Loucy (cell line): Measurements from ENCODE around the gene C10orf71.

Experiments
- EZH2phosphoT487 ChIP-seq: fragments of 200-600 bp; IDR thresholded peaks from 2 replicates; pipeline ENCODE4 v1.6.1; 2018; ENCODE audit warnings: antibody characterized with exemption, mild to moderate bottlenecking, moderate library complexity, borderline replicate concordance
- TF ChIP-seq, protein P1 (sequence below): fragments of 200-600 bp; sonication (generic); conservative IDR thresholded peaks from 2 replicates; pipeline ENCODE4 v1.5.1; 2014; ENCODE audit warnings: mild to moderate bottlenecking, antibody characterized with exemption, low read length

GRCh38 chr10:49312246-49312869 is 13.4 kb downstream of the C10orf71 start:
- TF ChIP-seq EZH2phosphoT487: no peak
- TF ChIP-seq, protein P1, sequence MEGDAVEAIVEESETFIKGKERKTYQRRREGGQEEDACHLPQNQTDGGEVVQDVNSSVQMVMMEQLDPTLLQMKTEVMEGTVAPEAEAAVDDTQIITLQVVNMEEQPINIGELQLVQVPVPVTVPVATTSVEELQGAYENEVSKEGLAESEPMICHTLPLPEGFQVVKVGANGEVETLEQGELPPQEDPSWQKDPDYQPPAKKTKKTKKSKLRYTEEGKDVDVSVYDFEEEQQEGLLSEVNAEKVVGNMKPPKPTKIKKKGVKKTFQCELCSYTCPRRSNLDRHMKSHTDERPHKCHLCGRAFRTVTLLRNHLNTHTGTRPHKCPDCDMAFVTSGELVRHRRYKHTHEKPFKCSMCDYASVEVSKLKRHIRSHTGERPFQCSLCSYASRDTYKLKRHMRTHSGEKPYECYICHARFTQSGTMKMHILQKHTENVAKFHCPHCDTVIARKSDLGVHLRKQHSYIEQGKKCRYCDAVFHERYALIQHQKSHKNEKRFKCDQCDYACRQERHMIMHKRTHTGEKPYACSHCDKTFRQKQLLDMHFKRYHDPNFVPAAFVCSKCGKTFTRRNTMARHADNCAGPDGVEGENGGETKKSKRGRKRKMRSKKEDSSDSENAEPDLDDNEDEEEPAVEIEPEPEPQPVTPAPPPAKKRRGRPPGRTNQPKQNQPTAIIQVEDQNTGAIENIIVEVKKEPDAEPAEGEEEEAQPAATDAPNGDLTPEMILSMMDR: no peak
